A673 (cell line): ENCODE results near the gene RPL10A. TPM values are rescaled to one million over a fixed set of nuclear protein-coding genes. Genes with fewer than 3 reads are reported as not detected.

Experiments used
- BruUV-seq: library from RNA; stranded (reverse); fragments of 400-500 nt; replicated peaks from 2 replicates; lab custom pipeline; 2021; lab: Mats Ljungman, UMichigan
- CTCF ChIA-PET: fragments of 300-600 bp; sonication (Branson Sonifier 250); formaldehyde crosslinking; loops from one replicate; lab custom pipeline; 2022; ENCODE audit warnings: antibody characterized with exemption; lab: Charles Lee
- POLR2A ChIA-PET: fragments of 300-600 bp; sonication (Branson Sonifier 250); formaldehyde crosslinking; loops from one replicate; lab custom pipeline; 2022; ENCODE audit warnings: antibody characterized with exemption; ENCODE audit not compliant: low non-redundant PET; lab: Charles Lee
- DNase-seq: peaks from one replicate; pipeline ENCODE4 v3.0.0-alpha.2; 2015; ENCODE audit warnings: low spot score
- H3K27ac ChIP-seq: fragments of 200-600 bp; sonication (generic); 2 replicates; pipeline ENCODE4 v1.5.1; 2016; ENCODE audit warnings: mixed run types, low read depth, mild to moderate bottlenecking, mixed read lengths, antibody characterized with exemption, low read length; ENCODE audit not compliant: poor library complexity, severe bottlenecking
- H3K27me3 ChIP-seq: fragments of 200-600 bp; sonication (generic); replicated peaks from 2 replicates; pipeline ENCODE4 v1.6.1; 2017; ENCODE audit warnings: mixed run types, low read depth, mild to moderate bottlenecking, mixed read lengths, antibody characterized with exemption, low read length; ENCODE audit not compliant: insufficient read depth, poor library complexity
- H3K36me3 ChIP-seq: fragments of 200-600 bp; sonication (generic); 2 replicates; pipeline ENCODE4 v1.6.1; 2016; ENCODE audit warnings: mixed run types, mild to moderate bottlenecking, mixed read lengths, antibody characterized with exemption, low read length; ENCODE audit not compliant: insufficient read depth, poor library complexity, severe bottlenecking
- H3K4me1 ChIP-seq: fragments of 200-600 bp; sonication (generic); 2 replicates; pipeline ENCODE4 v1.6.1; 2017; ENCODE audit warnings: mixed run types, mild to moderate bottlenecking, mixed read lengths, antibody characterized with exemption, low read length; ENCODE audit not compliant: insufficient read depth, poor library complexity, severe bottlenecking
- H3K4me3 ChIP-seq: fragments of 200-600 bp; sonication (generic); 2 replicates; pipeline ENCODE4 v1.5.1; 2016; ENCODE audit warnings: low read depth, mixed run types, mild to moderate bottlenecking, mixed read lengths, low read length; ENCODE audit not compliant: poor library complexity, severe bottlenecking
- H3K9me3 ChIP-seq: fragments of 200-600 bp; sonication (generic); 2 replicates; pipeline ENCODE4 v1.6.1; 2016; ENCODE audit warnings: mixed run types, low read depth, mild to moderate bottlenecking, mixed read lengths, antibody characterized with exemption, low read length; ENCODE audit not compliant: poor library complexity, severe bottlenecking
- EZH2 ChIP-seq: fragments of 200-600 bp; sonication (generic); IDR thresholded peaks from 2 replicates; pipeline ENCODE4 v1.6.1; 2017; ENCODE audit warnings: borderline replicate concordance, low read depth, mild to moderate bottlenecking, mixed read lengths, antibody characterized with exemption, low read length; ENCODE audit not compliant: poor library complexity, severe bottlenecking
- intact Hi-C: fragments of 100-400 bp; cut with micrococcal nuclease; formaldehyde crosslinking; loops from one replicate; pipeline ENCODE4 v1.10.0; 2022; ENCODE audit not compliant: unreplicated experiment
- total RNA-seq: library from RNA; stranded (reverse); gene quantifications from 2 replicates; pipeline ENCODE4 v1.2.3, GENCODE V29; 2021
- TF ChIP-seq, protein P1 (sequence below): fragments of 300-800, 200-600 bp; sonication (generic); conservative IDR thresholded peaks from 2 replicates; pipeline ENCODE4 v1.5.1; 2017; ENCODE audit warnings: low read depth, mild to moderate bottlenecking, antibody characterized with exemption, low read length, moderate library complexity, mixed read lengths

The RPL10A gene
- total RNA-seq, 1 experiment from 2014 or later: 1,064 TPM

DNA sequence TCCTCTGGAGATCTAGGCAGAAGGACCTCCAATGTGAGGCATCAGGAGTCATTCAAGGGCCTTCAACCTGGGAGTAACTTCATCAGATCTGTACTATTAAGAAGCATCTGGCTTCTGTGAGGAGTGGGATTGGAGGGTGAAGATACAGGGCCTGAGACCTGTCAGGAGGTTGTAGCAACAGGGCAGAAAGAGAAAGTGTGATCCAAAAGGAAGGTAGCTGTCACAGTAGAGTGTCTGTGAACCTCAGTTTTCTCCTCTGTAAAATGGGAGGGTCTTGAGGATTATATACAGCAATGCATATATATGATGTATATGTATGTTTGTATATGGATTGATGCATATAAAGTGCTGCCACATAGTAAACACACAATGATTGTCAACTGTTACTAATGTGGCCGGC is 2.6 kb upstream of the RPL10A start:
- Histone ChIP-seq H3K9me3 (no peaks in the 10 kb centered on the region), H3K4me1 (peaks cover 3% of the 10 kb centered on the region), H3K27ac (no peak overlapping the region), H3K4me3 (no peak overlapping the region), H3K27me3 (no peaks in the 10 kb centered on the region), H3K36me3 (peaks cover 57% of the 10 kb centered on the region)
- CTCF ChIA-PET: no interaction called here
- intact Hi-C loops: loop anchor here (5.0 kb wide), 1 partner anchor 123 kb away; the partner anchor contains the start of gene PPARD
- POLR2A ChIA-PET: no interaction called here
- TF ChIP-seq EZH2: no peak
- TF ChIP-seq, protein P1, sequence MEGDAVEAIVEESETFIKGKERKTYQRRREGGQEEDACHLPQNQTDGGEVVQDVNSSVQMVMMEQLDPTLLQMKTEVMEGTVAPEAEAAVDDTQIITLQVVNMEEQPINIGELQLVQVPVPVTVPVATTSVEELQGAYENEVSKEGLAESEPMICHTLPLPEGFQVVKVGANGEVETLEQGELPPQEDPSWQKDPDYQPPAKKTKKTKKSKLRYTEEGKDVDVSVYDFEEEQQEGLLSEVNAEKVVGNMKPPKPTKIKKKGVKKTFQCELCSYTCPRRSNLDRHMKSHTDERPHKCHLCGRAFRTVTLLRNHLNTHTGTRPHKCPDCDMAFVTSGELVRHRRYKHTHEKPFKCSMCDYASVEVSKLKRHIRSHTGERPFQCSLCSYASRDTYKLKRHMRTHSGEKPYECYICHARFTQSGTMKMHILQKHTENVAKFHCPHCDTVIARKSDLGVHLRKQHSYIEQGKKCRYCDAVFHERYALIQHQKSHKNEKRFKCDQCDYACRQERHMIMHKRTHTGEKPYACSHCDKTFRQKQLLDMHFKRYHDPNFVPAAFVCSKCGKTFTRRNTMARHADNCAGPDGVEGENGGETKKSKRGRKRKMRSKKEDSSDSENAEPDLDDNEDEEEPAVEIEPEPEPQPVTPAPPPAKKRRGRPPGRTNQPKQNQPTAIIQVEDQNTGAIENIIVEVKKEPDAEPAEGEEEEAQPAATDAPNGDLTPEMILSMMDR: no peak
- no TSS peak for BruUV-seq
- no peak for DNase-seq

DNA sequence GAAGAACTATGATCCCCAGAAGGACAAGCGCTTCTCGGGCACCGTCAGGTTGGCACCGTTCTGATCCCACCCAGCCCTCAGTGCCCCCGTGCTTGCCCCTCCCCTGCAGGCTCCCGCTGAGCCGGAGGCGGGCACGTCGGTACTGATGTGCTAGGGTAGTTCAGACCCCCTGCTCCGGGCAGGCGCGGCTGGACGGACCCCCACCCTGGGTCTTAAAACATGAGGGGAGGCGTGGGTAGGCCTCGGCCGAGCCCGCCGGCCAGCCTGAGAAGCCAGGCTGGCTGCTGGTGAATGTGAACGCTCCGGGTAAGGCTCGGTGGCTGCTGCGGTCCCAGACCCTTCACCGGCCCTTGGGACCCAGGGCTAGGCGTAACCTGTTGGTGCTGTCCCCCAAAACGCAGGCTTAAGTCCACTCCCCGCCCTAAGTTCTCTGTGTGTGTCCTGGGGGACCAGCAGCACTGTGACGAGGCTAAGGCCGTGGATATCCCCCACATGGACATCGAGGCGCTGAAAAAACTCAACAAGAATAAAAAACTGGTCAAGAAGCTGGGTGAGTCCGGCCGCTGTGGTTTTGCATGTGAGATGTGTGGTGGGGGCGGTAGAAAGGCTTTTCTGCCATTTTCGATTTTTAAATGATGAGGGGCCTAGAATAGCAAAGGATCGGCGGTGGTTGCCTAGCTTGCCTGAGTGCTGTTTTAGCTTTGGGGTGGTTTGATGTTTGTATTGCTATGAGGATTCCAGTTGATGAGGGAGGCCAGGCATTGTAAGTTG is 964 bp downstream of the RPL10A start:
- intact Hi-C loops: loop anchor here (5.0 kb wide), 1 partner anchor 127 kb away; the partner anchor contains the start of gene PPARD
- BruUV-seq: no TSS peak

DNA sequence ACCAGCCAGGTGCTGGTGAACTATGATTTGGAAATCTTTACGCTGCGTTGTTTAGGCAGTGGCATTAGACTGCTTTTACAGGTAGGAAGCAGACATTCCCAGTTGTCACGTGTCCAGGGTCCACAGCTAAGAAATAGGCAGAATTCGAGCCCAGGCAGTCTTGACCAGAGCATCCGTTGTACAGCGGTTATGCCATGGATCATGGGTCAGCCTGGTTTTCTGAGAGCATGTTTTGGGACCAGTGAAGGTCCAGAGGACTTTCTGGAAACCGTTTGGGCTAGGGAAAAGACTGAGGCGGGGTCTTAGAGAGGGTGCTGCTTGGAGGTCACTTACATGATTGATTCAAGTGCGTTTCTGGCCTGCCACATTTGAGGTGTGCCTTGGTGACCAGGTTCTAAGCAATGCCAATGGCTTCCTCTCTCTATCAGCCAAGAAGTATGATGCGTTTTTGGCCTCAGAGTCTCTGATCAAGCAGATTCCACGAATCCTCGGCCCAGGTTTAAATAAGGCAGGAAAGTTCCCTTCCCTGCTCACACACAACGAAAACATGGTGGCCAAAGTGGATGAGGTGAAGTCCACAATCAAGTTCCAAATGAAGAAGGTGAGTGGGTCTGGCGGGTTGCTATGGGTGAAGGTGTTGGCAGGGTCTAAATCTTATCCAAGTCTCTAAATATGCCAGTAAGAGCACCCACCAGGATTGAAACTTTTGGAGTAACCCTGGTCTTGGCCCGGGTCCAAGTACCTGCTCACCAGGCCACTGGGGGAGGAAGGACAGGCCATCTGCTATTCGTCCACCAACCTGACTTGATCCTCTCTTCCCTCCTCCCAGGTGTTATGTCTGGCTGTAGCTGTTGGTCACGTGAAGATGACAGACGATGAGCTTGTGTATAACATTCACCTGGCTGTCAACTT is 1.8 kb downstream of the RPL10A start:
- Histone ChIP-seq H3K4me1 (peaks cover 17% of the 10 kb centered on the region), H3K27me3 (no peaks in the 10 kb centered on the region), H3K9me3 (no peaks in the 10 kb centered on the region), H3K4me3 (peak overlapping the region; percentile 99), H3K27ac (peak overlapping the region; percentile 99), H3K36me3 (peaks cover 67% of the 10 kb centered on the region)
- POLR2A ChIA-PET: no interaction called here
- intact Hi-C loops: loop anchor here (5.0 kb wide), 1 partner anchor 128 kb away; the partner anchor contains the start of gene PPARD
- TF ChIP-seq, protein P1: no peak
- TF ChIP-seq EZH2: no peak
- no peak for DNase-seq
- CTCF ChIA-PET: interaction anchor here (0.6 kb wide), 1 partner anchor 53 kb away, joined by 5 read pairs; no protein-coding TSS in a partner anchor
- BruUV-seq: TSS peak; percentile 61

More for the DNA sequence above, 964 bp downstream of the RPL10A start:
- H3K36me3 ChIP-seq: peaks cover 67% of the 10 kb centered on the region
- no peaks in the 10 kb centered on the region for H3K9me3 ChIP-seq
- ChIA-PET CTCF (interaction anchor here (1.2 kb wide), 1 partner anchor 18 kb away, joined by 3 read pairs; no protein-coding TSS in a partner anchor), POLR2A (no interaction called here)
- H3K27ac ChIP-seq: peak overlapping the region; percentile 99
- no peaks in the 10 kb centered on the region for H3K27me3 ChIP-seq
- H3K4me1 ChIP-seq: peaks cover 17% of the 10 kb centered on the region
- peak overlapping the region; percentile 99 for H3K4me3 ChIP-seq
- TF ChIP-seq EZH2: no peak
- TF ChIP-seq, protein P1: no peak
- no peak for DNase-seq
